NCI-H1436 treated with DMSO at 0.1 percent for 48 hours (cell line): ENCODE measurements around the gene MBP.

Source experiments
- DNase-seq: peaks from one replicate; lab custom pipeline; 2025; lab: John Stamatoyannopoulos, UW

Gene MBP

GRCh38 chr18:77082316-77082955 is 50.1 kb downstream of the MBP start:
- no peak for DNase-seq

- DNase-seq: no peak
These were observed 51.2 kb downstream of the MBP start for GRCh38 chr18:77081390-77081778.

GRCh38 chr18:77079954-77080682 is 52.5 kb downstream of the MBP start:
- DNase-seq: no peak

- DNase-seq: no peak
These were observed 53.5 kb downstream of the MBP start for GRCh38 chr18:77079088-77079487.

GRCh38 chr18:77078690-77079070 is 53.9 kb downstream of the MBP start:
- DNase-seq: no peak

- no peak for DNase-seq
These were observed 54.5 kb downstream of the MBP start for GRCh38 chr18:77077941-77078689.

- DNase-seq: no peak
These were observed 55.2 kb downstream of the MBP start for GRCh38 chr18:77077401-77077800.

GRCh38 chr18:77076111-77076510 is 56.5 kb downstream of the MBP start:
- no peak for DNase-seq

GRCh38 chr18:77074431-77074830 is 58.2 kb downstream of the MBP start:
- no peak for DNase-seq

- DNase-seq: no peak
These were observed 59.1 kb downstream of the MBP start for GRCh38 chr18:77073336-77074093.

GRCh38 chr18:77072566-77072965 is 60.0 kb downstream of the MBP start:
- DNase-seq: no peak

GRCh38 chr18:77071711-77072292 is 60.8 kb downstream of the MBP start:
- no peak for DNase-seq

- DNase-seq: no peak
These were observed 61.5 kb downstream of the MBP start for GRCh38 chr18:77071061-77071460.

GRCh38 chr18:77070627-77071026 is 62.0 kb downstream of the MBP start:
- DNase-seq: no peak

GRCh38 chr18:77069931-77070330 is 62.7 kb downstream of the MBP start:
- DNase-seq: no peak

GRCh38 chr18:77069482-77069881 is 63.1 kb downstream of the MBP start:
- no peak for DNase-seq

- DNase-seq: no peak
These were observed 64.0 kb downstream of the MBP start for GRCh38 chr18:77068321-77069312.

- no peak for DNase-seq
These were observed 65.1 kb downstream of the MBP start for GRCh38 chr18:77067291-77068061.

- no peak for DNase-seq
These were observed 65.9 kb downstream of the MBP start for GRCh38 chr18:77066689-77067088.

GRCh38 chr18:77066101-77066500 is 66.5 kb downstream of the MBP start:
- no peak for DNase-seq
